HuH-7 (cell line): ENCODE data around the gene PCDHAC1.
"Not testable (repeated sequence)": the region's sequence is repeated elsewhere in the genome, so short reads cannot be mapped to it uniquely, and the experiment has no call there.

Experiments
- DNase-seq: peaks from one replicate; pipeline ENCODE4 v3.0.0; 2011; ENCODE audit warnings: low spot score

The PCDHAC1 gene

GRCh38 chr5:140925806-140926442 is at the start of gene PCDHAC1:
Gene PCDHAC1 (plus strand): TSS chr5:140926299. CDS start chr5:140926893, 594 bp downstream.
- DNase-seq = peak; percentile 48

GRCh38 chr5:140876541-140877261 is 49.4 kb upstream of the PCDHAC1 start:
- DNase-seq = not testable (repeated sequence)

DNA sequence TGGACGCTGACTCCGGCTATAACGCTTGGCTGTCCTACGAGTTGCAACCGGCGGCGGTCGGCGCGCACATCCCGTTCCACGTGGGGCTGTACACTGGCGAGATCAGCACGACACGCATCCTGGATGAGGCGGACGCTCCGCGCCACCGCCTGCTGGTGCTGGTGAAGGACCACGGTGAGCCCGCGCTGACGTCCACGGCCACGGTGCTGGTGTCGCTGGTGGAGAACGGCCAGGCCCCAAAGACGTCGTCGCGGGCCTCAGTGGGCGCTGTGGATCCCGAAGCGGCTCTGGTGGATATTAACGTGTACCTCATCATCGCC is 48.9 kb upstream of the PCDHAC1 start:
- DNase-seq = no peak

GRCh38 chr5:140881889-140882590 is 44.1 kb upstream of the PCDHAC1 start, which contains the start of gene PCDHA13:
Gene PCDHA13 (plus strand): TSS chr5:140882124. CDS start chr5:140882269, 145 bp downstream.
- DNase-seq = no peak

GRCh38 chr5:140882591-140882899 is 43.6 kb upstream of the PCDHAC1 start:
- DNase-seq = peak; percentile 30

- no peak for DNase-seq
These were observed 42.7 kb upstream of the PCDHAC1 start for GRCh38 chr5:140883373-140883772.

GRCh38 chr5:140883927-140884697 is 42.0 kb upstream of the PCDHAC1 start:
- no peak for DNase-seq

DNA sequence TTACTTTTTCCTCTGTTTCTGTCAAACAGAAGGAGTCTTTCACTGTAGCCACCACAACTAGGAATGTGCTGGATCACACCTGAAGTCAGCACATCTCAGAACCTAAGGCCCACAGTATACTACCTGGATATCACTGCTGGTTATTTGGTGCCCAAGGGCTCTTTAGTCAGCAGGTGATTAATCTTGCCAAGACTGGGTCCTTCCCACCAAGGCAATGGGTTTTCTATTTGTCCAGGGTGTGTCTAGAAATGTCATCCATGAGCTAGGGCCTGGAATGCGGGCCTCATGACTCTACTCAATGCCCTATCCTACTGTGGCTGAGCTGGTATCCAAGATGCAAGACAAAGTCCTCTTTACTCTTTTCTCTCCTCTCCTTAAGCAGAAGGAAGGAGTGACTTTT is 9.8 kb upstream of the PCDHAC1 start:
- no peak for DNase-seq

GRCh38 chr5:140923601-140924000 is 2.5 kb upstream of the PCDHAC1 start:
- DNase-seq = no peak

DNA sequence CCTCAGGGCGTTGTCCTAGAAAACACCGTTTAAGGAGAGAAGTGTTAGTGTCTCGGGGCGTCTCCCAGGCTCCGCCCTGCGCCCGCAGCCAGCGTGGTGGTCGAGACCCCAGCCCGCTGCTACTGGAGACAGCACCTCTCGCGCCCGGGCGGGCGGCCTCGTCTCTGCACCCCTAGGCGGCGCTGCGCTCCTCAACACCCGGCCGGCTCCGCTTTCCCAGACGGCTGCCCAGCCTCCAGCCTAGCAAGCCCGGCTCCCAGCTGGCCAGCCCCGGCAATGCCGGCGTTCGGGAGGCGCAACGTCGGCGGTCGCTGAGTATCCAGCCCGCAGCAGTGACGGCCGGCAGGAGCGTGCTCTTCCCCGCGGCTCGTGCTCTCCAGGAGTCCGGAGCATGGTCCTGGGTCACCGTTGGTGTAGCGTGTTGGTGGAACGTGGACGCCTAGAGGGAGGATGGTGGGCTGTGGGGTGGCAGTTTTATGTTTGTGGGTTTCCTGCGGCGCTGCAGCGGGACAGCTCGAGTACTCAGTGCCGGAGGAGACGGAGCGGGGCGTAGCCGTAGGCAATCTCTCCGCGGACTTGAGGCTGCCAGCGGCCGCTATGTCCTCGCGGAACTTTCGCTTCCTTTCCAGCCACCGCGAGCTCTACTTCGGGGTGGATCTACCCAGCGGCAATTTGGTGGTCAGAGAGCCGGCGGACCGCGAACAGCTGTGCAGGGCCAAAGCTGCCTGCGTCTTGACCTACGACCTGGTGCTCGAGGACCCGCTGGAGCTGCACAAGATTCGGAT is 536 bp downstream of the PCDHAC1 start:
- DNase-seq = peak; percentile 72

DNA sequence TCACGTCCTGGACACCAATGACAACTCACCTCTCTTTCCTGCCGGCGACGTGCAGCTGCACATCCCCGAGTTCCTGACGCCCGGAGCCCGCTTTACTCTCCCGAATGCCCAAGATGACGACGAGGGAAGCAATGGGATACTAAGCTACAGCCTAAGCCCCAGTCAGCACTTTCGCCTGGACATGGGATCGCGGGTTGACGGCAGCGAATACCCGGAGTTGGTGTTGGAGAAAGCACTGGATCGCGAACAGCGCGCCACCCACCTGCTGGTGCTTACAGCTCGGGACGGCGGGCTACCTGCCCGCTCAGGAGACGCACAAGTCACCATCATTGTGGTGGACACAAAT is 1.1 kb downstream of the PCDHAC1 start:
- DNase-seq = no peak

GRCh38 chr5:140934964-140935606 is 9.0 kb downstream of the PCDHAC1 start:
- DNase-seq = no peak

GRCh38 chr5:140946578-140946977 is 20.5 kb downstream of the PCDHAC1 start:
- DNase-seq = no peak

DNA sequence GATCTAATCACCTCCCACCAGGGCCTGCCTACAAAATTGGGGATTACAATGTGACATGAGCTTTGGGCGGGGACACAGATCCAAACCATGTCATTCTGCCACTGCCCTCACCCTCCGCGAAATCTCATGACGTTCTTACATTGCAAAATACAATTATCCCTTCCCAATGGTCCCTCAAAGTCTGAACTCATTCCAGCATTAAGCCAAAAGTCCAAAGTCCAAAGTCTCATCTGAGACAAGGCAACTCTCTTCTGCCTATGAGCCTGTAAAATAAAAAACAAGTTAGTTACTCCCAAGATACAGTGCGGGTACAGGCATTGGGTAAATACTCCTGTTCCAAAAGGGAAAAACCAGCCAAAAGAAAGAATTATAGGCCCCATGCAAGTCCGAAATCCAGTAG is 25.5 kb downstream of the PCDHAC1 start:
- no peak for DNase-seq

- DNase-seq = no peak
These were observed 27.1 kb downstream of the PCDHAC1 start for GRCh38 chr5:140953234-140953633.

- DNase-seq = no peak
These were observed 36.1 kb downstream of the PCDHAC1 start for GRCh38 chr5:140962190-140962589.

DNA sequence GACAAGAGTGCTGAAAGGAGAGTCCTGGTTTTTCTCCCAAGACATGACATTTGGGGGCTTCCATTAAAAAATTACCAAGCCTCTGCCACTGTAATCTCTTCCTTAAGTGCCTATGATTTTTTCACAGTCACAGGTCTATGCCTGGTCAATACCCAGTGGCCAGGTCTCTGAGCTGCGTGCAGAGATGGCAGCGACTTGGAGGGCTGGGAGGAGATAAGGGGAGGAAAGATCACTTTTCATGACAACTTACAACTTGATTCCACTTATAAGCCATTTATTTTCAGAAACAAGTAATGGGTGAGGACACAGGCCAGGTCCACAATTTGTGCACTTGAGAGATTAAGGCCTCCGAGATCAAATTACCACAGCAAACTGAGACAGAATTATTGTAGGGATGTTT is 38.3 kb downstream of the PCDHAC1 start:
- DNase-seq = no peak

DNA sequence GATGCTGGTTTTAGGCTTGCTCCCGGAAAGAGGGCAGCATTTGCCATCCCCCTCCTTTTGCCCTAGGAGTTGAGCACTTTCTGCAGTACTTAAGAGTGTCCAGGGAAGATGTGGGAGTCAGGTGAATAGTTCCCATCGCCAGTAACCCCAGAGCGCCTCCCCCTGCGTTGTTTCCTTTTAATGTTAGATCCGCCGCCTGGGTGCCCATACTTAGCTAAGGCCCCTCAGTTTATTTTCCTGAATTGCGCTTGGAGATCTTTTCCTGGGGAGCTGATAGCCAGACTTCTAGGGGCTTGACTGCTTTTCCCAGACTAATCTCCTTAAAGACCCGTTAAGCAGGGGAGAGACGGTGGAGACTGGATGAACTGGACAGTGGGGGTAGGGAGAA is 39.8 kb downstream of the PCDHAC1 start:
- DNase-seq = no peak

GRCh38 chr5:140966293-140967225 is 40.5 kb downstream of the PCDHAC1 start, which contains the start of gene PCDHAC2:
Gene PCDHAC2 (plus strand): TSS chr5:140966476. CDS start chr5:140966767, 291 bp downstream.
- no peak for DNase-seq

- DNase-seq = no peak
These were observed 41.3 kb downstream of the PCDHAC1 start for GRCh38 chr5:140967226-140967893.
